GM12874 (cell line): ENCODE data around the gene CENPW.

Experiments
- TF ChIP-seq, protein P1 (sequence below): IDR thresholded peaks from 2 replicates; pipeline ENCODE4 v1.5.1; 2011; ENCODE audit warnings: low read depth, mild to moderate bottlenecking, control low read depth, low read length, moderate library complexity; ENCODE audit not compliant: insufficient read depth

CENPW gene

DNA sequence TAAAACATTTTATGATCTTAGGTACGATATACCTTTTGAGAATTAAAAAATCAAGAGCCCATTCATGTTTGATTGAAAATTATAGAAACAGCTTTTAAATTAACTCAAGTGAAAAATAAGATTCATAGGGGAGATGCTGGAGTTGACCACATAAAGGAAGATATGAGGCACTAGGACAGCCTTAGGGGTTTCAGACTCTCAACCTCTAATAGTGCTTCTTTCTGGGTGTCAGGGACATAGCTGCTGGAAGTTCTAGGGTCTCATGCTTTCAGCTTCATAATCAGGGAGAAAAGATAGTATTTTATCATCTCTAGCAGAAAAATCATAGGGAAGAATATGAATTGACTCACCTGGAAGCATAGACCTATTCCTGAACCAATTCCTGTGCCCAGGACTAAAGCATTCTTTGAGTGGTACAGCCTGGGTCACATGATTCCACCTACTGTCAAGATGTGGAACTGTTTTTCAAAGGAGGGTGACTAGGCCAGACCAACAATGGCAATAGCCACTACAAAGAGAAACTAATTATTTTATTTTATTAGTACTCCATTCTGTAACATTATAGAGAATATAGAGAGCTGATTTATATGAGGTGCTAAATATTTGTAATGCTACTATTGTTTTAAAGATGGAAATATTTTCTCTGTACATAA, 27.8 kb upstream of the CENPW start:
- TF ChIP-seq, protein P1, sequence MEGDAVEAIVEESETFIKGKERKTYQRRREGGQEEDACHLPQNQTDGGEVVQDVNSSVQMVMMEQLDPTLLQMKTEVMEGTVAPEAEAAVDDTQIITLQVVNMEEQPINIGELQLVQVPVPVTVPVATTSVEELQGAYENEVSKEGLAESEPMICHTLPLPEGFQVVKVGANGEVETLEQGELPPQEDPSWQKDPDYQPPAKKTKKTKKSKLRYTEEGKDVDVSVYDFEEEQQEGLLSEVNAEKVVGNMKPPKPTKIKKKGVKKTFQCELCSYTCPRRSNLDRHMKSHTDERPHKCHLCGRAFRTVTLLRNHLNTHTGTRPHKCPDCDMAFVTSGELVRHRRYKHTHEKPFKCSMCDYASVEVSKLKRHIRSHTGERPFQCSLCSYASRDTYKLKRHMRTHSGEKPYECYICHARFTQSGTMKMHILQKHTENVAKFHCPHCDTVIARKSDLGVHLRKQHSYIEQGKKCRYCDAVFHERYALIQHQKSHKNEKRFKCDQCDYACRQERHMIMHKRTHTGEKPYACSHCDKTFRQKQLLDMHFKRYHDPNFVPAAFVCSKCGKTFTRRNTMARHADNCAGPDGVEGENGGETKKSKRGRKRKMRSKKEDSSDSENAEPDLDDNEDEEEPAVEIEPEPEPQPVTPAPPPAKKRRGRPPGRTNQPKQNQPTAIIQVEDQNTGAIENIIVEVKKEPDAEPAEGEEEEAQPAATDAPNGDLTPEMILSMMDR: peak; percentile 32; the same call in 1 of the 2 replicates

DNA sequence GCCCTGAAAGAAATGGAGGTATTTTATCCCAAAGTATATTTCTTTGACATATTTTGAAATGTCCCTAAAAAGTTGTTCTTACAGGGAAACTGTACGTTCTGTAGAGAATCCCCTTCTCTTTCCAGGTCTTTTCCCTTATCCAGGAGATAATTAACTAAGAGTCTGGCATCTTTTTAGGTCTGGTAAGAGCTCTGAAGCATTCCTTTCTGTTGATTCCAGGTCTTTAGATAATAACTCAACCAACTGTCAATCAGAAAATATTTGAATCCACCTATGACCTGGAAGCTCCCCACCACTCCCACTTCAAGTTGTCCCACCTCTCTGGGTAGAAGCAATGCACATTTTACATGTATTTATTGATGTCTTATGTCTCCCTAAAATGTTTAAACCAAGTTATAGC, 26.0 kb upstream of the CENPW start:
- TF ChIP-seq, protein P1: no peak

DNA sequence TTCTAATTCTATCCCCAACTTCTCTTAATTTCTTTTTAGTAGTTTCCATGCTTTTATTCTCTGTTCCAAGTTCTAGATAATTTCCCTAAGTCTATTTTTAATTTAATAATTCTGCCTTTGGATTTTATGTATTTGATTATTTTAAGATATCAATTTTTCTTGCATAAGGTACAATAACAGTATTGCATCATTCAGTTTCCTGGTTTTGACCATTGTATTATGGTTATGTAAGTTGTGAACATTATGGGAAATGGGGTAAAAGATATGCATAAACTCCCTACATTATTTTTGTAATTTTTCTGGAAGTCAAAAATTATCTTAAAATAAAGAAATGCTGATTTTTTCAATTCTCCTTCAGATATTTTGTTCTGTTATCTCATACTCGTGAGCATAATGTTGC, 21.1 kb upstream of the CENPW start:
- TF ChIP-seq, protein P1: no peak

GRCh38 chr6:126333729-126334128, 6.2 kb upstream of the CENPW start:
- TF ChIP-seq, protein P1: no peak

DNA sequence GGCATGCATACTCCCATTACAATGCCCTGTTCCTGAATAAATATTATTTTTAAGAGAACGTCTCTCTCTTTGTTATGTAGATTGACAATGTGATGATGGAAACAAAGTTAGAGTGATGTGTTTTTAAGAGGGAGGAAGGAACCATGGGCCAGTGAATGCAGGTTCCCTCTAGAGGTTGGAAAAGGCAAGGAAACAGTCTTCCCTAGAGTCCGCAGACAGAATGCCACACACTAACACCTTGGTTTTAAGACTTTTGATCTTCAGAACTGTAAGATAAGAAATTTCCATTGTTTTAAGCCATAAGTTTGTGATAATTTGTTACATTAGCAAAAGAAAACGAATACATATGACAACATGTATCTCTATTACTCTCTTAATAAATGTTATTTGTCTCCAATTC, 4.7 kb upstream of the CENPW start:
- TF ChIP-seq, protein P1: no peak

DNA sequence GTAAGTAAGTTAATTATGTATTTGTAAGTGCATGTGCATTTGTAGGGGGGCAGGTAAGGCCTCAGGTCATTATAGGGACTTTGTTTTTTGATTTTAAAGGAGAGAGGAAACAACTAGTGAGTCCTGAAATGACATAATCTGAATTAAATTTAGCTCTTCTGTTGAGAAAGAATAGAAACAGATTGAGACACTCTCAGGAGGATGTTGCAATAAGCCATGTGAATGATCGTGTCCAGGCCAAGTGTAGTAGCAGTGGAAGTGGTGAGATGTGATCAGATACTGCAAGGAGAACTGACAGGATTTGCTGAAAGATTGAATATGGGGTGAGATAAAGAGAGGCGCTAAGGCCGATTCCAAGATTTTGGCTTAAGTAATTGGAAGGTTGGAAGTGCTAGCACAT, 2.6 kb upstream of the CENPW start:
- TF ChIP-seq, protein P1: no peak

DNA sequence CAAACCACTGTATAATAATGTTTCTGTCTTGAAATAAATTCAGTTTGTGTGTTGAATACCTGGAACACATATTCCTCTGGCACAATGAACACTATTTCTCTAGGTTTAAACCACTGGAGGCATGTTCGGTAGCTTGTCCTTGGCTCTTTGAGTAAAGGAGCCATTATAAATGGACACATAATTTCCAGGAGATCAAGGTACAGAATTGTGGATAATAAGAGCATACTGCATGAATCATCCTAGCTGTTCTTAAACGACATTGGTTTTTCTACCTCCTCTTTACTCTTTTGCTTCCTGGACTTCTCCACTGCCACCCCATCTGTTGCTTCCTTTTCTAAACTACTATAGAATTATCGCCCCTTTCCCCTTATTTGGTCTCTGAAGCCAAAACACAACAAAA, 1.2 kb downstream of the CENPW start:
- TF ChIP-seq, protein P1: no peak
